Sciatic nerve (tissue), 2 donors: Measurements from ENCODE around the gene CTNNA3. TPM values are rescaled to one million over a fixed set of nuclear protein-coding genes. Genes with fewer than 3 reads are reported as not detected.

ENCODE experiments used
- ATAC-seq: fragments of 200-7000 bp; cut with Tn5 transposase; one replicate; pipeline ENCODE4 v1.9.1; 2020; ENCODE audit warnings: mild to moderate bottlenecking, moderate library complexity
- DNase-seq: peaks from one replicate; pipeline ENCODE4 v3.0.0-alpha.2; 2020; ENCODE audit warnings: low spot score
- intact Hi-C: fragments of 100-400 bp; cut with DNase I; formaldehyde crosslinking; loops from one replicate; pipeline ENCODE4 v1.14.2; 2022
- total RNA-seq: library from RNA; stranded (reverse); fragmentation: NEBNext Ultra II Directional; extraction: Animal tissue kit (Norgen Biotek cat#: 25700); gene quantifications from one replicate; pipeline ENCODE4 v1.2.1, GENCODE V29; 2021
- donor health status: DM: no; HTN: no; CAD: no.
- donor health status: DM: no; HTN: no; CAD: no.

The CTNNA3 gene
- total RNA-seq, 1 donor from 2014 or later, result 89.6 TPM

DNA sequence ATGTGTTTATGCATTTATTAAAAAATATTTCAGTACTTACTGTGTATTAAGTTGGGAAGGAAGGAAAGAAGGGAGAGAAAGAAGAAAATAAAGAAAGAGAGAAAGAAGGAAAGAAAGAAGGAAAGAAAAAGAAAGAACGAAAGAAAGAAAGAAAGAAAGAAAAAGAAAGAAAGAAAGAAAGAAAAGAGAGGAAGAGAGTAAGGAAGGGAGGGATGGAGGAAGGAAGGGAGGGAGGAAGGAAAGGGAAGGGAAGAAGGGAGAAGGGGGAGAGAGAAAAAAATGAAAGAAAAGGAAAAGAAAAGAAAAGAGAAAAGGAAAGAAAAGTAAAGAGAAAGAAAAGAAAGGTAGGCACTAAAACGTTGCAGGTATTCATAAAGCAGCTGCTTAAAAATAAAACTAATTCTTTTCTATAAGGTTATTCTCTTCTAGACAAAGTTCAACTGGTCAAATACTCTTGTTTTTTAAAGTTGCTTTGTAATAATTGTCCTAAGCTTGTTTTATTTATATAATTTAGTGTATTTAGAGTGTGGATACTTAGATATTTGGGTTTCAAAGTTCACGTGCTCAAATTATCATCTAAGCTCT is 1473.4 kb downstream of the CTNNA3 start:
- DNase-seq (no peak), ATAC-seq (no peak)
- intact Hi-C loops, result no loop called here

DNA sequence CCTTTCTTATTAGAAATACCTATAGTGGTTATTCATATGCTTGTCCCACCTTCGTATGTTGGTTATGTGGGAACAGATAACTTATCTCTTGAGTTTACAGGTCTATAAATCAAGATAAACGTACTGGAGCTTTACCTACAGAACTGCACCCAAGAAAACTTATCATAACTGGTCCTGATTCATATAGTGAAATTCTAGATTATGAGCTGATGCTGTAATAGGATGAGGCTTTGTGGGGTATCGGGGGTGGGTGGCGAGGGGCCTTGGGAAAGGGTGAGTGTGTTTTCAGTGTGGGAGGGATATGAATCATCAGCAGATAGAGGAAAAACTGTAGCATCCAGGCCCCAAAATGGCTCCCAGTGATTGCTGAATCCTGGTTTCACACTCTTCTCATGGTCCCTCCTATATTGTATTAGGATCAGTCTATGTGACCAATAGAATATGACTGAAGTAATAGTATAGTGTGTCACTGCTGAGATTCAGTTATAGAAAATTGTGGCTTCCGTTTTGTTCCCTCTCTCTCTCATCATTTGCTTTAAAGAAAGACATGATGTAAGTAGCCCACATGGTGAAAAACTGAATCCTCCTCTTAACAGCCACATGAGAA is 1476.9 kb downstream of the CTNNA3 start:
- DNase-seq (no peak), ATAC-seq (no peak)
- intact Hi-C loops, result no loop called here

DNA sequence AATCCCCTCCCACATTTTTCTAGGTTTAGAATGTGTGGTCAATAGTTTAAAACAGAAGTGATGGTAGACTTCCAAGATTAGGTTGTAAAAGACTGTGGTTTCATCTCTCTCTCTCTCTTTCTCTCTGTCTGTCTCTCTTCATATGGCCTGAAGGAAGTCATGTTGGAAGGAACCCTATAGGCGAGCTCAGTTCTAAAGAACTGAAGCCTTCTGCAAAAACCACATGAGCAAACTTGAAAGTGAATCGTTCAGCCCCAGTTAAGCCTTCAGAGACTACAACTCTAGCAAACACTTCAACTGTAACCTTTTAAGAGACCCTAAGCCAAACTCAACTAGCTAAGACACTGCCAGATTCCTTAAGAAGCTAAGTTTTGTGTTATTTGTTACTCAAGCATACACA is 1477.7 kb downstream of the CTNNA3 start:
- intact Hi-C loops, result no loop called here
- DNase-seq, result no peak
- no peak for ATAC-seq

GRCh38 chr10:66215920-66216319 is 1480.1 kb downstream of the CTNNA3 start:
- ATAC-seq (no peak), DNase-seq (no peak)
- intact Hi-C loops, result no loop called here

- ATAC-seq, result no peak
- intact Hi-C loops, result no loop called here
- no peak for DNase-seq
Measured at GRCh38 chr10:66214721-66215404, 1481.1 kb downstream of the CTNNA3 start.

GRCh38 chr10:66209025-66209424 is 1487.0 kb downstream of the CTNNA3 start:
- intact Hi-C loops, result no loop called here
- ATAC-seq, result no peak
- no peak for DNase-seq

- ATAC-seq (no peak), DNase-seq (no peak)
- intact Hi-C loops, result no loop called here
Measured at GRCh38 chr10:66204838-66205237, 1491.2 kb downstream of the CTNNA3 start.

DNA sequence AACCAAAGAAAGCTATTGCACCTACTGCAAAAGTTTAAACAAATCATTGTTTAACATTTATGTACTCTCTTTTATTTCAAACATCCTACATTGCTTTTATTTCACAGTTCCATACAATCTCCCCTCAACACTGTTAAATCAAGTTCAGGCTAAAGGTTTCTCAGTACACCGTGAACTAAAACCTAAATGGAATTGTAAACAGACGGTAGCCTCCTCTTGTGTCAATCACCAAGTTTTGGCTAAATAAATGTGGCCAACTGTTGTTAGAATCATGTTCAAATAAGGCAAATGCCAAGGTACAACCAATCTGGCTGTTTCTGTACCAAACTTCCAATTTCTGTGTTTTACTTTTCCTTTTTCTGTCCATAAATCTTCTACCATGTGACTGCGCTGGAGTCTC is 1493.9 kb downstream of the CTNNA3 start:
- intact Hi-C loops, result no loop called here
- ATAC-seq, result no peak
- DNase-seq, result no peak

DNA sequence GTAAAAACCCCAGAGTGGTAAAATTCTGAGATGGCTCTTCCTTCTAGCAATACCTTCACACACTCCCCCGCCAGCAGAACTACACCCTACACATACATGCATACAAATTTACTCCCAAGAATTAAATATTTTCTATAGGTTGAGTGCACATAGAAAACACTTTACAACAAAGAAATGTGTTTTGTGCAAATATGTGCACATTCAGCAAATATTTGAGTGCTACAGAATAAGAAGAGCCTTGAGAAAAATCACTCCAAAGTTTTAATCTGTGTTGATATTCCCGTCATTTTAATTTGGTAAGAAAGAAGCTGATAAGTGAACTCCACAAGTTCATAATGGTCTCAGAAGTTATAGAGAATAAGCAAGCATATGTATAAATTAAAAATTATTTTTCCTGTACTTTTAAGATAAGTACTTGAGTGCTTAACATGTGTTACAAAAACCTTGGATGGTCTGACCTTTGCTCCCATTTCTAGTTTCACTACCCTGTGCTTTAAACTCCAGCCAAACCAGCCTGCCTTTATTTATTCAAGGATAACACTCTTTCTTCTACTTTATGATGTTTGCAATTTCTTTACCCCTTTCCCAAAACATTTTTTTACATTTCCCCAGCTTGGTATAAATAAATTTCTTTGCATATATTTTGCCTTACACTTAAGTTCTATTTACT is 1503.7 kb downstream of the CTNNA3 start:
- intact Hi-C loops, result no loop called here
- ATAC-seq, result no peak

GRCh38 chr10:66190413-66190812 is 1505.6 kb downstream of the CTNNA3 start:
- ATAC-seq (no peak), DNase-seq (no peak)
- intact Hi-C loops, result no loop called here

More for the DNA sequence above, 1503.7 kb downstream of the CTNNA3 start:
- no peak for DNase-seq

DNA sequence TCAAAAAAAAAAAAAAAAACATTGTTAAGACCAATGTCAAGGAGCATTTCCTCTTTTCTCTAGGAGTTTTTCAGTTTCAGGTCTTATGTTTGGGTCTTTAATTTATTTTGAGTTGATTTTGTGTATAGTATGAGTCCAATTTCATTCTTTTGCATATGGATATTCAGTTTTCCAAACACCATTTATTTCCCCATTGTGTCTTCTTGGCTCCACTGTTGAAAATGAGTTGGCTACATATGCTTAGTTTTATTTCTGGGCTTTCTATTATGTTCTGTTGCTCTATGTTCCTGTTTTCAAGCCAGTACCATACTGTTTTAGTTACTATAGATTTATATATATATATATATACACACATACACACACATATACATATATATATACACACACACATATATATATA is 1506.7 kb downstream of the CTNNA3 start:
- ATAC-seq, result no peak
- DNase-seq, result no peak
- intact Hi-C loops, result no loop called here

- DNase-seq, result no peak
- no peak for ATAC-seq
- intact Hi-C loops, result no loop called here
Measured at GRCh38 chr10:66187053-66187733, 1508.8 kb downstream of the CTNNA3 start.

DNA sequence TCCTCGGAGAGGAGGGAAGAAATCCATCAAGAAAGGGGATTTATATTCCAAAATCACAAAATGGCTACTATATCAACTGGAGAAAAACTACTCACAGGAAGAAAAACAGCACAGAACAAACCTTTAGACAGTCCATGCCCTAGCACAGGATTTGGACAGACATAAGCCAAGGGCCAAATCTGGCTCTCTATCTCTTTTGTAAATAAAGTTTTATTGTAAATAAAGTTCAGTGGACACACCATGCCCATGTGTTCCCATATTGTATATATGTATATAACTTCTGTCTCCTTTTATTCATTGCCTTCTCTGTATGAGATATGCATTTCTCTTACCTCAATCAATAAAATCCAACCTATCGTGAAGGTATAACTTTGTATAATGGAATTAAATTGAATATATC is 1513.0 kb downstream of the CTNNA3 start:
- intact Hi-C loops, result no loop called here
- DNase-seq, result no peak
- no peak for ATAC-seq

DNA sequence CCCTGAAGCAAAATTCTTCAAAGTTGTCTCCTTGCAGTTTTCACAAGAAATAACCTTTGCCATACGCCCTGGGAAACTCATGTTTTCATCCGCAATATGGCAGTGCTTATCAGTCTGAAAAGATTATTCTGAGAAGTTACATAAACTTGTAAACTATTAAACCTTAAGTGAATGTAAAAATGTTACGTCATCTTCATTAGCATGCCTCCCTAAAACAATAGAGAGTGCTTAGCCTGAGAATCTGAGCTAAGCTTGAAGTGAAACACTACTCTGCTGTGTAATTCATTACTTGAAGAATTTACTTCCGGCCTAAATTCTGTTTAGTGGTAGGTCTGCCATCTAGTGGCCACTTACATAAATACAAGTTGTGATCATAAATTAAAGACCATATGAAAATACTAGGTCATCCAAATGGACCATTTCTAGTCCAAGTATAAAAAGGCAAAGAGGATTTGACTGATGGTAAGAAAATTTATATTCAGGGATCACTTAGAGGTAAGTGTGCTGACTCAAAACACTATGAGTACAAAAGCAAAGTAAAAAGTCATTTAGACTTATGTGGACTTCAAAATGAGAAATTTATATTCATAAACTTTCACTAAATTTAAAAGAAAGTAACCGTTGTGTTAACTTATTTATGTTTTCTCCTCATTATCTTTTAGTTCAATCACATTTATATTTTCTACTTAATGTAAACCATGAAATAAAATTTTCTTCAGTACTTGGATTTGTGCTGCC is 1515.2 kb downstream of the CTNNA3 start:
- intact Hi-C loops, result no loop called here
- ATAC-seq, result peak; percentile 62
- no peak for DNase-seq

GRCh38 chr10:66180021-66180420 is 1516.0 kb downstream of the CTNNA3 start:
- ATAC-seq, result no peak
- no peak for DNase-seq

GRCh38 chr10:66176772-66177171 is 1519.2 kb downstream of the CTNNA3 start:
- no peak for DNase-seq
- intact Hi-C loops, result no loop called here
- no peak for ATAC-seq

More at GRCh38 chr10:66180021-66180420, 1516.0 kb downstream of the CTNNA3 start:
- intact Hi-C loops, result no loop called here

- no peak for ATAC-seq
- intact Hi-C loops, result no loop called here
- DNase-seq, result no peak
Measured at GRCh38 chr10:66167816-66168215, 1528.2 kb downstream of the CTNNA3 start.

- ATAC-seq, result no peak
- DNase-seq, result no peak
- intact Hi-C loops, result no loop called here
Measured at GRCh38 chr10:66162560-66163143, 1533.3 kb downstream of the CTNNA3 start.

DNA sequence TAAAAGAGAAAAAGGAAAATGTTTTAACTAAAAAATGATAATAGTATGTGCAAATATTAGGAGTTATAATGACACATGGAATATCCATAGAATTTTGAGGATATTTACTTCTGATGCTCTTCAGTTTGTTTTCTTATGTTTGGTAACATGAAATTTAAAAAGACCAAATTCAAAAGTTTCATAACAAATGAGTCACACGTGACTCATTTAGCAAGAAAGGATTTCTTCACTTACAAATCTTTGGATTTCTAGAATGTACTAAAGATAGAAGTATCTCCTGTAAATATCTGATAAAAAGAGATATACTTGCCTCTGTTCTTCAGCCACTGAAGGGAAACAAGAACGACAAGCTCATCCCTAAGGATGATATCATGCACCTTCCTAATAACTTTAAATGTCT is 1544.6 kb downstream of the CTNNA3 start:
- intact Hi-C loops, result no loop called here
- no peak for ATAC-seq

More for the DNA sequence above, 1544.6 kb downstream of the CTNNA3 start:
- no peak for DNase-seq
